Breast epithelium (tissue), 4 donors: Measurements from ENCODE around the gene HNRNPAB. TPM values are rescaled to one million over a fixed set of nuclear protein-coding genes. Genes with fewer than 3 reads are reported as not detected.

Experiments used
- DNase-seq, 2 donors: peaks; one replicate each; pipeline ENCODE4 v3.0.0-alpha.2; 2019; ENCODE audit warnings: low spot score in 2 of 2
- H3K27ac ChIP-seq, 2 donors: fragments of 200-600 bp; sonication (generic) in 1 of 2; one replicate each; pipeline ENCODE4 v1.5.1; 2016 to 2019; ENCODE audit warnings: mild to moderate bottlenecking in 1 of 2
- H3K27me3 ChIP-seq, 2 donors: fragments of 200-600 bp; sonication (generic) in 1 of 2; one replicate each; pipeline versions ENCODE4 v1.5.1 to v1.6.0; 2017 to 2019; ENCODE audit warnings: control low read depth in 1 of 2, mild to moderate bottlenecking in 1 of 2
- H3K36me3 ChIP-seq: fragments of 200-600 bp; one replicate; pipeline ENCODE4 v1.5.1; 2019
- H3K4me1 ChIP-seq, 2 donors: fragments of 200-600 bp; sonication (generic); one replicate each; pipeline ENCODE4 v1.5.1; 2016 to 2019; ENCODE audit warnings: control low read depth in 1 of 2
- H3K4me3 ChIP-seq, 3 donors: fragments of 200-600 bp; sonication (generic); 1 replicate in 2 of 3; 2 replicates in 1 of 3; pipeline ENCODE4 v1.5.1; 2016 to 2019; ENCODE audit warnings: mild to moderate bottlenecking in 3 of 3, moderate library complexity in 2 of 3
- H3K9me3 ChIP-seq, 2 donors: fragments of 200-600 bp; sonication (generic) in 1 of 2; one replicate each; pipeline ENCODE4 v1.5.1; 2016 to 2019; ENCODE audit warnings: control low read depth in 1 of 2
- POLR2A ChIP-seq: fragments of 450-650 bp; IDR thresholded peaks from one replicate; pipeline ENCODE4 v1.6.1; 2016; ENCODE audit warnings: antibody characterized with exemption, mild to moderate bottlenecking, moderate library complexity
- POLR2AphosphoS5 ChIP-seq, 3 donors: sonication (generic); formaldehyde crosslinking; IDR thresholded peaks; one replicate each; pipeline ENCODE4 v1.6.1; 2017; ENCODE audit warnings: antibody characterized with exemption in 3 of 3
- intact Hi-C: fragments of 100-400 bp; cut with DNase I; formaldehyde crosslinking; loops from one replicate; pipeline ENCODE4 v1.15.1; 2023; ENCODE audit warnings: low total_unique reads
- total RNA-seq, 3 donors: library from RNA; depleted of rRNA; stranded (reverse); fragments of >200 nt; gene quantifications; one replicate each; pipeline ENCODE4 v1.1.0, GENCODE V29; 2016
- TF ChIP-seq, protein P1 (sequence below), 3 donors: fragments of 450-650 bp; IDR thresholded peaks; one replicate each; pipeline ENCODE4 v1.5.1; 2016 to 2017; ENCODE audit warnings: antibody characterized with exemption in 3 of 3, mild to moderate bottlenecking in 3 of 3, moderate library complexity in 3 of 3

HNRNPAB gene
- total RNA-seq, 3 donors from 2014 or later, result 56.3 to 90.5 (median 68.9) TPM

GRCh38 chr5:178214160-178214803 is 9.9 kb downstream of the HNRNPAB start:
- TF ChIP-seq, protein P1, sequence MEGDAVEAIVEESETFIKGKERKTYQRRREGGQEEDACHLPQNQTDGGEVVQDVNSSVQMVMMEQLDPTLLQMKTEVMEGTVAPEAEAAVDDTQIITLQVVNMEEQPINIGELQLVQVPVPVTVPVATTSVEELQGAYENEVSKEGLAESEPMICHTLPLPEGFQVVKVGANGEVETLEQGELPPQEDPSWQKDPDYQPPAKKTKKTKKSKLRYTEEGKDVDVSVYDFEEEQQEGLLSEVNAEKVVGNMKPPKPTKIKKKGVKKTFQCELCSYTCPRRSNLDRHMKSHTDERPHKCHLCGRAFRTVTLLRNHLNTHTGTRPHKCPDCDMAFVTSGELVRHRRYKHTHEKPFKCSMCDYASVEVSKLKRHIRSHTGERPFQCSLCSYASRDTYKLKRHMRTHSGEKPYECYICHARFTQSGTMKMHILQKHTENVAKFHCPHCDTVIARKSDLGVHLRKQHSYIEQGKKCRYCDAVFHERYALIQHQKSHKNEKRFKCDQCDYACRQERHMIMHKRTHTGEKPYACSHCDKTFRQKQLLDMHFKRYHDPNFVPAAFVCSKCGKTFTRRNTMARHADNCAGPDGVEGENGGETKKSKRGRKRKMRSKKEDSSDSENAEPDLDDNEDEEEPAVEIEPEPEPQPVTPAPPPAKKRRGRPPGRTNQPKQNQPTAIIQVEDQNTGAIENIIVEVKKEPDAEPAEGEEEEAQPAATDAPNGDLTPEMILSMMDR (IDR thresholded peaks at IDR 0.05), result no peak
- no peak for TF ChIP-seq POLR2A
- TF ChIP-seq POLR2AphosphoS5 (IDR thresholded peaks at IDR 0.05), result no peak
- no peaks in the 10 kb centered on the region for H3K9me3 ChIP-seq
- no peak overlapping the region for H3K4me3 ChIP-seq
- no peak for DNase-seq
- intact Hi-C loops, result no loop called here
- H3K27me3 ChIP-seq, result no peaks in the 10 kb centered on the region
- H3K27ac ChIP-seq, result peak overlapping the region; percentile 54 to 56
- peaks cover 33% of the 10 kb centered on the region for H3K36me3 ChIP-seq
- peaks cover 0 to 12% of the 10 kb centered on the region in 2 donors for H3K4me1 ChIP-seq

- intact Hi-C loops, result no loop called here
- Histone ChIP-seq H3K27me3 (no peaks in the 10 kb centered on the region), H3K27ac (no peak overlapping the region), H3K36me3 (peaks cover 23% of the 10 kb centered on the region), H3K9me3 (no peaks in the 10 kb centered on the region), H3K4me3 (no peak overlapping the region), H3K4me1 (peaks cover 0 to 12% of the 10 kb centered on the region in 2 donors)
- TF ChIP-seq POLR2A, result no peak
- TF ChIP-seq, protein P1 (IDR thresholded peaks at IDR 0.05), result no peak
- TF ChIP-seq POLR2AphosphoS5 (IDR thresholded peaks at IDR 0.05), result no peak
- no peak for DNase-seq
Measured at GRCh38 chr5:178215280-178216002, 11.1 kb downstream of the HNRNPAB start.

- TF ChIP-seq, protein P1 (IDR thresholded peaks at IDR 0.05), result no peak
- TF ChIP-seq POLR2AphosphoS5 (IDR thresholded peaks at IDR 0.05), result no peak
- intact Hi-C loops, result no loop called here
- Histone ChIP-seq H3K4me3 (no peak overlapping the region), H3K27me3 (no peaks in the 10 kb centered on the region), H3K9me3 (no peaks in the 10 kb centered on the region), H3K27ac (no peak overlapping the region), H3K36me3 (peaks cover 18% of the 10 kb centered on the region), H3K4me1 (peaks cover 0 to 12% of the 10 kb centered on the region in 2 donors)
- DNase-seq, result no peak
Measured at GRCh38 chr5:178216088-178216534, 11.8 kb downstream of the HNRNPAB start.

DNA sequence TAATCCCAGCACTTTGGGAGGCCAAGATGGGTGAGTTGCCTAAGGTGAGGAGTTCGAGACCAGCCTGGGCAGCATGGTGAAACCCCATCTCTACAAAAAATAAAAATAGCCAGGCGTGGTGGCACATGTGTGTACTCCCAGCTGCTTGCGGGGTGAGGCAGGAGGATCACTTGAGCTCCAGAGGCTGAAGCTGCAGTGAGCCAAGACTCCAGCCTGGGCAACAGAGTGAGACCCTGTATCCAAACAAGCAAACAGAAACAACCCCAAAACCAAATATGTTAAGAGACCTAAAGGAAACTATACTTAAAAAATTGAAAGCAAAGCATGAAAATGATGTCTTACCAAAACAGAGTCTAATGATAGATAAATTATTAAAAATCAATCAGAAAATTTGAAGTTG is 12.4 kb downstream of the HNRNPAB start:
- H3K36me3 ChIP-seq, result peaks cover 11% of the 10 kb centered on the region
- TF ChIP-seq, protein P1 (IDR thresholded peaks at IDR 0.05), result no peak
- no peak for TF ChIP-seq POLR2A
- no peak for TF ChIP-seq POLR2AphosphoS5 (IDR thresholded peaks at IDR 0.05)
- intact Hi-C loops, result no loop called here

GRCh38 chr5:178218237-178218776 is 14.0 kb downstream of the HNRNPAB start:
- no peak for DNase-seq
- no peaks in the 10 kb centered on the region for H3K9me3 ChIP-seq
- H3K4me3 ChIP-seq, result no peak overlapping the region
- H3K27me3 ChIP-seq, result no peaks in the 10 kb centered on the region
- H3K27ac ChIP-seq, result no peak overlapping the region
- H3K36me3 ChIP-seq, result peaks cover 7% of the 10 kb centered on the region
- intact Hi-C loops, result no loop called here
- TF ChIP-seq POLR2AphosphoS5 (IDR thresholded peaks at IDR 0.05) (no peak), POLR2A (no peak)
- TF ChIP-seq, protein P1 (IDR thresholded peaks at IDR 0.05), result no peak
- H3K4me1 ChIP-seq, result peaks cover 0 to 4% of the 10 kb centered on the region in 2 donors

More for the DNA sequence above, 12.4 kb downstream of the HNRNPAB start:
- H3K4me3 ChIP-seq, result no peak overlapping the region
- DNase-seq, result no peak
- H3K27ac ChIP-seq, result no peak overlapping the region
- peaks cover 0 to 12% of the 10 kb centered on the region in 2 donors for H3K4me1 ChIP-seq
- H3K9me3 ChIP-seq, result no peaks in the 10 kb centered on the region
- no peaks in the 10 kb centered on the region for H3K27me3 ChIP-seq
